ENCODE data around the gene SCAMP4.

Gene SCAMP4

GRCh38 chr19:1957562-1958248, 52.5 kb downstream of the SCAMP4 start:
- no peak for DNase-seq (ENCODE audit: low spot score)

- DNase-seq (ENCODE audit: low spot score): no peak
Measured at GRCh38 chr19:1959928-1960589, 54.9 kb downstream of the SCAMP4 start.

GRCh38 chr19:1961000-1961883, 56.0 kb downstream of the SCAMP4 start:
- no peak for DNase-seq (ENCODE audit: low spot score)

- no peak for DNase-seq (ENCODE audit: low spot score)
Measured at GRCh38 chr19:1962674-1963073, 57.5 kb downstream of the SCAMP4 start.

- DNase-seq (ENCODE audit: low spot score): no peak
Measured at GRCh38 chr19:1967087-1967608, 61.9 kb downstream of the SCAMP4 start.

GRCh38 chr19:1968279-1969175, 63.3 kb downstream of the SCAMP4 start:
- DNase-seq (ENCODE audit: low spot score): no peak

GRCh38 chr19:1969176-1970002, 64.2 kb downstream of the SCAMP4 start:
- DNase-seq (ENCODE audit: low spot score): no peak

- DNase-seq (ENCODE audit: low spot score): no peak
Measured at GRCh38 chr19:1970003-1970805, 65.0 kb downstream of the SCAMP4 start.

GRCh38 chr19:1970806-1971502, 65.8 kb downstream of the SCAMP4 start:
- no peak for DNase-seq (ENCODE audit: low spot score)

- no peak for DNase-seq (ENCODE audit: low spot score)
Measured at GRCh38 chr19:1974381-1975161, 69.4 kb downstream of the SCAMP4 start.

GRCh38 chr19:1975162-1975480, 69.9 kb downstream of the SCAMP4 start:
- no peak for DNase-seq (ENCODE audit: low spot score)
